Liver (tissue), 9 donors: Measurements from ENCODE around the gene KIAA0825. TPM values are rescaled to one million over a fixed set of nuclear protein-coding genes. Genes with fewer than 3 reads are reported as not detected.

Source experiments
- DNase-seq: peaks from one replicate; pipeline ENCODE4 v3.0.0-alpha.2; 2017; ENCODE audit warnings: low spot score
- H3K27ac ChIP-seq, 2 donors: one replicate each; pipeline ENCODE4 v1.7.0; 2013; ENCODE audit warnings: inconsistent platforms in 2 of 2, low read length in 2 of 2, control low read depth in 1 of 2, low read depth in 1 of 2, mild to moderate bottlenecking in 1 of 2
- H3K27me3 ChIP-seq, 4 donors: one replicate each; pipeline versions ENCODE4 v1.6.1 to v1.7.0; 2013; ENCODE audit warnings: low read length in 3 of 4, inconsistent platforms in 1 of 4, mild to moderate bottlenecking in 1 of 4, moderate library complexity in 1 of 4; ENCODE audit not compliant: control insufficient read depth in 4 of 4, insufficient read depth in 4 of 4
- H3K36me3 ChIP-seq, 4 donors: one replicate each; pipeline versions ENCODE4 v1.6.1 to v1.7.0; 2013; ENCODE audit warnings: low read length in 3 of 4, mild to moderate bottlenecking in 3 of 4, low read depth in 1 of 4, moderate library complexity in 1 of 4; ENCODE audit not compliant: control insufficient read depth in 4 of 4, insufficient read depth in 3 of 4
- H3K4me1 ChIP-seq, 4 donors: one replicate each; pipeline versions ENCODE4 v1.6.1 to v1.7.0; 2013; ENCODE audit warnings: low read length in 3 of 4, mild to moderate bottlenecking in 3 of 4, moderate library complexity in 1 of 4; ENCODE audit not compliant: control insufficient read depth in 4 of 4, insufficient read depth in 4 of 4
- H3K4me3 ChIP-seq, 3 donors: one replicate each; pipeline versions ENCODE4 v1.6.1 to v1.7.0; 2013; ENCODE audit warnings: low read length in 3 of 3, control low read depth in 1 of 3, low read depth in 1 of 3, mild to moderate bottlenecking in 1 of 3
- H3K9ac ChIP-seq, 2 donors: one replicate each; pipeline ENCODE4 v1.7.0; 2013; ENCODE audit warnings: low read length in 2 of 2, mild to moderate bottlenecking in 2 of 2, moderate library complexity in 2 of 2, control low read depth in 1 of 2, low read depth in 1 of 2
- H3K9me3 ChIP-seq, 4 donors: one replicate each; pipeline versions ENCODE4 v1.6.1 to v1.7.0; 2013; ENCODE audit warnings: low read length in 3 of 4; ENCODE audit not compliant: control insufficient read depth in 4 of 4
- ATF3 ChIP-seq: IDR thresholded peaks from 2 replicates; pipeline ENCODE4 v1.6.1; 2016; ENCODE audit warnings: antibody characterized with exemption
- CTCF ChIP-seq: fragments of 150-350 bp; IDR thresholded peaks from 2 replicates; pipeline ENCODE4 v1.5.1; 2017; ENCODE audit warnings: improper control_type of control experiment, low read depth, low read length; ENCODE audit not compliant: missing input control
- EGR1 ChIP-seq, 2 donors: IDR thresholded peaks; 2 replicates each; pipeline ENCODE4 v1.6.1; 2016 to 2018; ENCODE audit warnings: antibody characterized with exemption in 2 of 2, low read depth in 2 of 2
- FOXA1 ChIP-seq: IDR thresholded peaks from 2 replicates; pipeline ENCODE4 v1.6.1; 2016; ENCODE audit warnings: antibody characterized with exemption
- FOXA2 ChIP-seq: IDR thresholded peaks from 2 replicates; pipeline ENCODE4 v1.6.1; 2016; ENCODE audit warnings: antibody characterized with exemption
- GABPA ChIP-seq, 2 donors: IDR thresholded peaks in 1 of 2; conservative IDR thresholded peaks in 1 of 2; 2 replicates each; pipeline ENCODE4 v1.6.1; 2016; ENCODE audit warnings: antibody characterized with exemption in 2 of 2, mild to moderate bottlenecking in 1 of 2, moderate library complexity in 1 of 2
- HNF4A ChIP-seq, 2 donors: conservative IDR thresholded peaks; 2 replicates each; pipeline ENCODE4 v1.6.1; 2016; ENCODE audit warnings: antibody characterized with exemption in 2 of 2, mild to moderate bottlenecking in 2 of 2
- HNF4G ChIP-seq: IDR thresholded peaks from 2 replicates; pipeline ENCODE4 v1.6.1; 2016; ENCODE audit warnings: antibody characterized with exemption
- JUND ChIP-seq, 2 donors: IDR thresholded peaks; 2 replicates each; pipeline ENCODE4 v1.6.1; 2016; ENCODE audit warnings: antibody characterized with exemption in 2 of 2
- MAX ChIP-seq: IDR thresholded peaks from 2 replicates; pipeline ENCODE4 v1.6.1; 2016; ENCODE audit warnings: antibody characterized with exemption
- NR2F2 ChIP-seq: IDR thresholded peaks from 2 replicates; pipeline ENCODE4 v1.6.1; 2016; ENCODE audit warnings: antibody characterized with exemption
- RAD21 ChIP-seq, 2 donors: IDR thresholded peaks; 2 replicates each; pipeline ENCODE4 v1.6.1; 2016; ENCODE audit warnings: antibody characterized with exemption in 2 of 2, mild to moderate bottlenecking in 2 of 2
- REST ChIP-seq: IDR thresholded peaks from 2 replicates; pipeline ENCODE4 v1.6.1; 2016; ENCODE audit warnings: antibody characterized with exemption, mild to moderate bottlenecking
- RXRA ChIP-seq, 2 donors: IDR thresholded peaks; 2 replicates each; pipeline ENCODE4 v1.6.1; 2017 to 2018; ENCODE audit warnings: antibody characterized with exemption in 2 of 2, mild to moderate bottlenecking in 1 of 2
- SP1 ChIP-seq: IDR thresholded peaks from 2 replicates; pipeline ENCODE4 v1.6.1; 2018; ENCODE audit warnings: antibody characterized with exemption, mild to moderate bottlenecking
- TAF1 ChIP-seq: conservative IDR thresholded peaks from 2 replicates; pipeline ENCODE4 v1.6.1; 2016; ENCODE audit warnings: antibody characterized with exemption, mild to moderate bottlenecking
- YY1 ChIP-seq: IDR thresholded peaks from 2 replicates; pipeline ENCODE4 v1.6.1; 2016; ENCODE audit warnings: antibody characterized with exemption, mild to moderate bottlenecking
- ZBTB33 ChIP-seq: IDR thresholded peaks from 2 replicates; pipeline ENCODE4 v1.6.1; 2016; ENCODE audit warnings: antibody characterized with exemption
- WGBS: extraction: QIAGEN DNeasy Blood & Tissue Kit; methylation state at CpG from one replicate; pipeline ENCODE4 v1.1.7; 2013; 5-methylcytosine and 5-hydroxymethylcytosine counted together
- polyA plus RNA-seq, 2 donors: library from polyadenylated mRNA; stranded (reverse) in 1 of 2; unstranded in 1 of 2; fragments of 200-250 nt in 1 of 2; fragments of >200 nt in 1 of 2; fragmentation: Nextera tagmentation in 1 of 2; extraction: Ambion mirVana in 1 of 2; gene quantifications; one replicate each; pipeline versions ENCODE4 v1.2.1 to v1.2.3, GENCODE V29; 2013 to 2015
- total RNA-seq, 2 donors: library from RNA; depleted of rRNA; stranded (reverse); fragments of >200 nt; gene quantifications; one replicate each; pipeline ENCODE4 v1.2.3, GENCODE V29; 2014
- donor health status: healthy.
- donor health status: healthy.
- donor health status: healthy.
- donor health status: healthy.
- donor health status: healthy.

Gene KIAA0825
- total and polyA plus RNA-seq, 4 donors = 0.25 to 3.2 (median 1.2) TPM

- Histone ChIP-seq H3K36me3 (peaks cover 0 to 2% (median 0%) of the 10 kb centered on the region in 4 donors), H3K4me1 (peaks cover 0 to 3% (median under 1%) of the 10 kb centered on the region in 4 donors), H3K27ac (no peak overlapping the region), H3K4me3 (no peak overlapping the region), H3K9me3 (no peaks in the 10 kb centered on the region), H3K9ac (no peak overlapping the region), H3K27me3 (no peaks in the 10 kb centered on the region)
- 50% methylated on average over 2 of the region's 2 CpGs for WGBS
- TF ChIP-seq TAF1 (no peak), HNF4A (conservative IDR thresholded peaks at IDR 0.05) (peak; percentile 73 to 85), CTCF (no peak), MAX (peak; percentile 86), HNF4G (peak; percentile 18), ZBTB33 (peak; percentile 91), RXRA (IDR thresholded peaks at IDR 0.05) (peak; percentile 88 to 91), GABPA (IDR thresholded peaks at IDR 0.05 in 1 of 2, conservative IDR thresholded peaks at IDR 0.05 in 1 of 2) (peak in 1 of 2 donors; percentile 53), ATF3 (peak; percentile 45), JUND (IDR thresholded peaks at IDR 0.05) (peak; percentile 64 to 84), EGR1 (IDR thresholded peaks at IDR 0.05; ENCODE audit: low read depth in 2 of 2) (peak; percentile 65 to 92), YY1 (peak; percentile 58), FOXA1 (no peak), FOXA2 (peak; percentile 67), REST (peak; percentile 56), RAD21 (IDR thresholded peaks at IDR 0.05) (peak; percentile 39 to 51), SP1 (peak; percentile 93), NR2F2 (peak; percentile 33)
- no peak for DNase-seq
These were observed 184.8 kb downstream of the KIAA0825 start for GRCh38 chr5:94433397-94434163.
